ENCODE data around the gene DDX6.
"Not testable (repeated sequence)": the region's sequence is repeated elsewhere in the genome, so short reads cannot be mapped to it uniquely, and the experiment has no call there.

DDX6 gene, protein sequence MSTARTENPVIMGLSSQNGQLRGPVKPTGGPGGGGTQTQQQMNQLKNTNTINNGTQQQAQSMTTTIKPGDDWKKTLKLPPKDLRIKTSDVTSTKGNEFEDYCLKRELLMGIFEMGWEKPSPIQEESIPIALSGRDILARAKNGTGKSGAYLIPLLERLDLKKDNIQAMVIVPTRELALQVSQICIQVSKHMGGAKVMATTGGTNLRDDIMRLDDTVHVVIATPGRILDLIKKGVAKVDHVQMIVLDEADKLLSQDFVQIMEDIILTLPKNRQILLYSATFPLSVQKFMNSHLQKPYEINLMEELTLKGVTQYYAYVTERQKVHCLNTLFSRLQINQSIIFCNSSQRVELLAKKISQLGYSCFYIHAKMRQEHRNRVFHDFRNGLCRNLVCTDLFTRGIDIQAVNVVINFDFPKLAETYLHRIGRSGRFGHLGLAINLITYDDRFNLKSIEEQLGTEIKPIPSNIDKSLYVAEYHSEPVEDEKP

DNA sequence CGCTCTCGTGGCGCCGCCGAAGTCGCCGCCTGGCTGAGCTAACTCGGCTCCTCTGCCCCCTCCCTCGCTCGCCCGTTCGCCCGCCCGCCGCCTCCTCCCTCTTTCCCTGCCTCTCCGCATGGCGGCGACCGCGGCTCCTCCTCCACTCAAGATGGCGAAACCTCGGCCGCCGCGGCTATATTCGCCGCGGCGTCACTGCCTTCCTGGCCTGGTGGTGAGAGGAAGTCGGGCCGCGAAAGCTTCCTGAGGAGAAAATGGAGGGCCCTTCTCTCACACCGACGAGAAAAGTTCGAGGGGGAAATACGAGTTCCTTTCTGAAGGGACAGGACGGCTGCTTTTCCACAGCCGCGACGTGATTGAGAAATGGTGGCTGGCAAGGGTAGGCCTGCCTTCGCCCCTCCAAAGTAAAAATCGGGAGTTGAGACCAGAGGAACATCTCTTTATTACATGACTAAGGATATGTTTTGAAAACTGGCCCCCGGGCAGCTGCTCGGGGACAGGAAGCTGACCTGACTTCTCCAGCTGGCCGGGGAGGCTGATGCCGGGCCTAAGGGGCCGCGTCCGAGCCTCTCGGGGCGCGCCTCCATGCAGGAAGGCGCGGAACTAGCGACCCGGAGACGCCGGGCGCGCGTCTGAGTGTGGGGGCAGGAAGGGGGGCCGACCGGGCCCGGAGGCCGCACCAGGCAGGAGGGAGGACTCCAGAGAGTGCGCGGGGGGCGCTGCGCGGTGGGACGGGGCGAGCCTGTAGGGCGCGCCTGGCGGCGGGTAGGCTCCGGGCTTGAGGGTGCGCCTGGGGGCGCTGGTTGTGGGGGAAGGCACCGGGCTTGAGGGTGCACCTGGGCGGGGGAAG lies at the start of gene DDX6:
Gene DDX6, minus strand, starts transcription at position 54 of the 850 bp plus-strand sequence. CDS start 4,913 bp downstream, outside the sequence.
- peak; percentile 79 for DNase-seq

DNA sequence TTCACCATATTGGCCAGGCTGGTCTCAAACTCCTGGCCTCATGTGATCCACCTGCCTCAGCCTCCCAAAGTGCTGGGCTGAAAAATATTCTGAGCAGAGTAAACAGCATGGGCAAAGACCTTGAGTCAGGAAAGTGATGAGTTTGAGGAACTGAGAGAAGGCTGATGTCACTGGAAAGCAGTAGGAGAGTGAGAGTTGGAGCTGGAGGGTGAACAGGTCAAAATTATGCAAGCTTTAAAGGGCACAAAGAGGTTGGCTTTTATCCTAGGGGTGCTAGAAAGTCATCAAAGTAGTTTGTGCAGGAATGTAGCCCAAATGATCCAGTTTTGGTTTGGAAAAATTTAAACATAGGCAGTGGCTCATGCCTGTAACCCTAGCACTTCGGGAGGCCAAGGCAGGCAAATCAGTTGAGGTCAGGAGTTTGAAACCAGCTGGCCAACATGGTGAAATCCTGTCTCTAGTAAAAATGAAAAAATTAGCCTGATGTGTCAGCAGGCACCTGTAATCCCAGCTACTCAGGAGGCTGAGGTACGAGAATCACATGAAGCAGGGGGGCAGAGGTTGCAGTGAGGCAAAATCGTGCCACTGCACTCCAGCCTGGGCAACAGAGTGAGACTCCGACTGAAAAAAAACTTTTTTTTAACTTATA lies 48.1 kb upstream of the DDX6 start:
- DNase-seq = no peak

GRCh38 chr11:118837868-118838267 lies 46.9 kb upstream of the DDX6 start:
- DNase-seq = no peak

DNA sequence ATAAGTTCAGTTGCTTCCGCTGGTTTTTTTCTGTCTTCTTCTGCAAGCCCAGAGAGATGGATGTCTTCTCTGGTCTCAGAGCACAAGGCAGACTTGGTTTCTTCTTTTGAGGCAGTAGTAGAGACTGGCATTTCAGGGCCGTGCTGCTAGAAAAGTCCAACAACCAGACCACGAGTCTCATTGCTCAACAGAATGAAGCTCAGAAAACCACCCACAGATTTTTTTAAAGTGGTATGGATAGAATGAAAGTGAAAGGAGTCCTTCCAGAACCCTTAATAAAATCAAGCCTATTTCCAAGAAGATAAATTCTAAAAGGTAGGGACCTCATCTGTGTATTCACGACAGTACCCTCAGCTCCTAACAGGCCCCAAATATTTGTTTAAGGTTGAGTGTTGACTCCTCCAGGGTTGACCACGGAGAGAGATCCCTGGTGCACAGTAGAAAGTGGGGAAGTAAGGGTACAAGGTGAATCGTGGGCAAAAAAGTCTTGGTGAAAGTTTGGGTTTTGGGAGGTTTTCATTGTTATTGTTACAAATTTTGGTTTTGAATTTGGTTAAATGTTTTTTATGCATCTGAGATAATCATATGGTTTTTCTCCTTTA lies 43.6 kb upstream of the DDX6 start:
- DNase-seq = no peak

DNA sequence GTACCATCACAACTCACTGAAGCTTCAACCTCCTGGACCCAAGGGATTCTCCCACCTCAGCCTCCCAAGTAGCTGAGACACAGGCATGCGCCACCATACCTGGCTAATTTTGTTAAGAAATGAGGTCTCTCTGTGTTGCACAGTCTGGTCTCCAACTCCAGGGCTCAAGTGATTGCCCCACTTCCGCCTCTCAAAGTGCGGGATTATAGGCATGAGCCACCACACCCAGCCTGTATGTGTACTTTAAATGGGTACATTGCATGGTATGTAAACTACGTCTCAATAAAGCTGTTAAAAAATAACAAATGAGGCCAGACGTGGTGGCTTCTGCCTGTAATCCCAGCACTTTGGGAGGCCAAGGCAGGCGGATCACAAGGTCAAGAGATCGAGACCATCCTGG lies 36.2 kb upstream of the DDX6 start:
- no peak for DNase-seq

- DNase-seq = not testable (repeated sequence)
These were observed 32.1 kb upstream of the DDX6 start for GRCh38 chr11:118822936-118823510.

DNA sequence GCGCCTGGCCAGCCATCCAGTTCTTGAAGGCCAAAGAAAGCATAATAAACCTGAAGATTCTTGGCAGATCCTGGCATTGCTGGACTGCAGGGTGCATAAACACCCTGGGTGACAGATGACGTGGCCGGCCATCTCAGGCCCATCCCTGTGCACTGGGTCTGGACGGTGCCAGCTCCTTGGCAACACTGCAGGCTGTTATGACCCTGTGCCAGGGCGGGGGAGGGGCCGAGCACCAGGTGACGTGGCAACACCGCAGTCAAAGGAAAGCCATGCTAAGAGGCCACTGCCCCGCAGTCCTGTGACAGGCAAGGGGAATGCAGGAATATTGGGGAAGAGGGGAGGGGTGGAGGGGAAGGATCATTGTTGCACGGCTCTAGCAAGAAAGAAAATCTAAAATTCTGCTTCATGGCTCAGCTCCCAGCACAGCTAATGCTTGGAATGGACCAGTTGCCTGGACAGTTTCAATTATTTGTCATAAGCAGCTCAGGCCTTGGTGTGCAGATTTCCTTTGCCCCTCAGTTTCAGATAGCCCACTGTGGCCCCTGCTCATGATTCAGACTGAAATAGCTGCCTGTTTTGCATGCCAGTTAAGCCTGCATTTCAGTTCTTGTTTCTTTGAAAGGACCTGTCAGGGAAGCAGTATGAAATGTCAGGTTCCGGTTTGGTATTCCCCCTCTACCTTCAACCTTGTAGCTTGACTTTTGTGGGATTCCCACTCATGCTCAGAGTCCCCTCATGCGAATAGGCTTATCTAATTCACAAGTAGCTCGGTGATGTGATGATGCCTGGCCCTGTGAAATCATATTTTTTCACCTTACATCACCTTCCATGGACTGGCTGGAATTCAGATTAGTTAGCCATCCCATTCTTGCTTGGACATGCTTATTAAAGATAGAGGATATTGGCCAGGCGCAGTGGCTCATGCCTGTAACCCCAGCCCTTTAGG lies 29.7 kb upstream of the DDX6 start:
- no peak for DNase-seq

- DNase-seq = not testable (repeated sequence)
These were observed 29.0 kb upstream of the DDX6 start for GRCh38 chr11:118820025-118820379.

DNA sequence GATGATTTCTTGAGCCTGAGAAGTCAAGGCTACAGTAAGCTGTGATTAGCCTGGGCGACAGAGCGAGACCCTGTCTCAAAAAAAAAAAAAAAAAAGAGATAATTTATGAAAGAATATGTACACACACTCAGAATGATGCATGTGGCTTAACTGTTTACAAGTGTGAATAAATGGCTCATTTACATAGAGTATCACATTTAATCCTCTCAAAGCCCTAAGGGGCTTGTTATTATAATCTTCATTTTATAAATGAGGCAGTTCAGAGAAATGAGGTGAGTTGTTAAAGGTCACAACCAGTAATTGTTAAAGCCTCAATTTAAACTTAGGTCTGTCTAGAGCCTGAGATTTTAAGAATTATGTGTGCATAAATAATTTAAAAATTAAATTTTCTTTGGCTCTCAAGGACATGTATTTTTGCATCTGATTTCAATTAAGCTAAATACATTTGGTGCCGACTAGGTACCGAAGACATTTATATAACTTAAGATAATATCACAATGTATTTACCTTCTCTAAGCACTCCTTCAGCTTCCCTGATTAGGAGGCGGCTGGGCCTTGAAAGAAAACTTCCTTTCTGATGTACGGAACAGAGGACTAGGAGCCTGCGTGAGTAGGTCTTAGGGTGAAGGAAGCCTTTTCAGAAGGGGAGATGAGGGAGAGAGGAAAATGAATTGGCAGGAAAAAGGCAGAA lies 28.5 kb upstream of the DDX6 start:
- DNase-seq = no peak

DNA sequence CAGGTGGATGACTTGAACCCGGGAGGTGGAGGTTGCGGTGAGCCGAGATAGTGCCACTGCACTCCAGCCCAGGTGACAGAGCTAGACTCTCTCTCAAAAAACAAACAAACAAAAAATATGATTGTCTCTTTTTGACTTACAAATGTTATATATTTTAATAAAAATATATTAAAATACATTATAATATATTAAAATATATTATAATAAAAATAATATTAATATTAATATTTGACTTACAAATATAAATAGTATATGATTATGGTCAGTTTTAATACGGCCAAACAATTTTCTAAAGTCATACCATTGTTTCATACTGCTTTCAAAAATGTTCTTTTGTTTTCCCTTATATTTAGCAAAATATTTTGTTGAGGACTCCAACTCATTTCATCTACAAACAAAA lies 27.2 kb upstream of the DDX6 start:
- no peak for DNase-seq

GRCh38 chr11:118813551-118813950 lies 22.6 kb upstream of the DDX6 start:
- DNase-seq = no peak

DNA sequence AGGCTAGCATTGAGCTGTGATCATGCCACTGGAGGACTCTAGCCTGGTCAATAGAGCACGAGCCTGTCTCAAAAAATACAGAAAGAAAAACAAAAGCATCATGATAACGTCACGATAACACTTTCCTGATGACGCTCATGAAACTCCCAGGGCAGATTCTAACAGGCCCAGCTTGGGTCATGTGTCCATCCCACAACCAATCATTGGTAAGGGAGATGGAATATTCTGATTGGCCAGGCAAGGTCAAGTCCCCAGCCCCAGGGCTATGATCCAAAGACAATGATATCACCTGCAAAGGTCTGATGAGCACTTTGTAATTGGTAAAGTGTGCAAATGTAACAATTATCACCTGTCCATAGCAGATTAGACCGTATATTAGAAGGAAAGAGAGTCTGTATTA lies 21.5 kb upstream of the DDX6 start:
- DNase-seq = no peak

- DNase-seq = no peak
These were observed 17.1 kb upstream of the DDX6 start for GRCh38 chr11:118807800-118808778.

DNA sequence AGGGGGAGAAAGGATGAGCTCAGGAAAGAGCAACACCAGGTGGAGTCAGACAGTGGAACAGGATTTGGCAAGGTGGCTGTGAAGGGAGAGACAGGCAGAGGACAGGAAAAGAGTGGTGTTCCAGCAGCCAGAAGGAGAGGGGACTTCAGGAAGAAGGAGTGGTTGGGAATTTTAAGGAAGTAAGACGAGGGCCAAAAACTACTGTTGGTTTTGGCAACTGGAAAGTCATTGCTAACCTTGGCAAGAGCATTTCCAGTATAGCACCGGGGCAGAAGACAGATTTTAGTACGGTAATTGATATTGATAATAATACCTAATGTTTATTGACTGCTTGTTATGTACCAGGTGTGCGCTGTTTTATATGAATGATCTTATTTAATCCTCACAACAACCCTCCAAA lies 15.4 kb upstream of the DDX6 start:
- DNase-seq = no peak

- DNase-seq = no peak
These were observed 13.1 kb upstream of the DDX6 start for GRCh38 chr11:118804094-118804493.

DNA sequence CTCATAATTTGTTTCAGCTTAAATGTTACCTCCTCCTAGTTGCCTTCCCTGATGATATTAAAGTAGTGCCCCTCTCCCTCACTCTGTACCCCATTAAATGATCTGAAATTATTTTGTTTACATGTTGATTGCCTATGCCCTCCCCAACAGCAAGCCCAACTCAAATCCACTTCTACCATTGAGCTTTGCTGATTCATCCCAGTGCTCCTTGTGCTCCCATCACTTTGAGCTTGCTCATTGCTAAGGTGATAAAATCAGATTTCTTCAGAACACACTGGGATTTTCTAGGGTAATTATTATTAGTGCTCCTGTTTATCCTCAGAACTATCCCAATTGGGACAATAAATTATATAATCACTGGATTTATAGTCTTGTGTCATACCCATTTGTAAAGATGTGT lies 8.4 kb upstream of the DDX6 start:
- no peak for DNase-seq

GRCh38 chr11:118797510-118797909 lies 6.5 kb upstream of the DDX6 start:
- DNase-seq = no peak

- DNase-seq = peak; percentile 50
These were observed 1.7 kb upstream of the DDX6 start for GRCh38 chr11:118792570-118793124.

GRCh38 chr11:118791961-118792569 lies 1.1 kb upstream of the DDX6 start:
- peak; percentile 38 for DNase-seq
